ENCODE data around the gene POGZ.

DNA sequence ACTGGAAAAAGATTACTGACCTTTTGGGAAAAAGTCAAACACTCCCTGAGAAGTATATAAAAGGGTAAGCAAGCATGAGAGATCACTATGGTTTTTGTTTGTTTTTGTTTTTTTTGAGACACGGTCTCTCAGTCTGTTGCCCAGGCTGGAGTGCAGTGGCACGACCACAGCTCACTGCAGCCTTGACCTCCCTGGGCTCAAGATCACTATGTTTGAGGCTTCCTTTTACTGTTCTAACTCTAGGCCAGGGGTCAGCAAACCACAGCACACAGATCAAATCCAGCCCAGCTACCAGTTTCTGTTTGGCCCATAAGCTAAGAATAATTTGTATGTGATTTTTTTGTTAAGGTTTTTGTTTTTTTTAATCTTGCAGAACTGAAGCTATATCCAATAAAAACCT, 34.2 kb downstream of the POGZ start:
- TF ChIP-seq GATA2 (IDR thresholded peaks at IDR 0.05; ENCODE audit: low read depth, low read length) (no peak), GATA3 (IDR thresholded peaks at IDR 0.05; ENCODE audit: low read depth, low read length) (no peak)
